Mucosa of descending colon (tissue), 3 donors: ENCODE data around the gene ROBO1. TPM values are rescaled to one million over a fixed set of nuclear protein-coding genes. Genes with fewer than 3 reads are reported as not detected.

Source experiments
- ATAC-seq: fragments of 200-7000 bp; cut with Tn5 transposase; one replicate; pipeline ENCODE4 v1.9.1; 2020; ENCODE audit warnings: mild to moderate bottlenecking, moderate library complexity
- DNase-seq, 3 donors: peaks; one replicate each; pipeline ENCODE4 v3.0.0-alpha.2; 2020
- H3K36me3 ChIP-seq: fragments of 200-600 bp; one replicate; pipeline ENCODE4 v1.8.0; 2021; ENCODE audit warnings: low read depth, mild to moderate bottlenecking
- H3K4me1 ChIP-seq: fragments of 200-600 bp; one replicate; pipeline ENCODE4 v1.8.0; 2021; ENCODE audit warnings: low read depth, mild to moderate bottlenecking
- H3K4me3 ChIP-seq: fragments of 200-600 bp; one replicate; pipeline ENCODE4 v1.8.0; 2021; ENCODE audit warnings: mild to moderate bottlenecking
- H3K9me3 ChIP-seq: fragments of 200-600 bp; one replicate; pipeline ENCODE4 v1.8.0; 2021; ENCODE audit warnings: mild to moderate bottlenecking
- CTCF ChIP-seq: fragments of 200-600 bp; IDR thresholded peaks from one replicate; pipeline ENCODE4 v1.8.0; 2022; ENCODE audit warnings: antibody characterized with exemption, mild to moderate bottlenecking
- intact Hi-C, 2 donors: fragments of 100-400 bp; cut with DNase I in 1 of 2; cut with micrococcal nuclease in 1 of 2; formaldehyde crosslinking; loops; one replicate each; pipeline versions ENCODE4 v1.11.0 to v1.11.1; 2022; cut with DNase I, micrococcal nuclease
- total RNA-seq, 3 donors: library from RNA; stranded (reverse); fragmentation: NEBNext Ultra II Directional in 2 of 3; extraction: Animal tissue kit (Norgen Biotek cat#: 25700) in 2 of 3; gene quantifications; one replicate each; pipeline versions ENCODE4 v1.2.1 to v1.2.4, GENCODE V29; 2021 to 2023
- donor health status: DM: no; HTN: no; CAD: no; lungs with moderate emphysema.
- donor health status: DM: no; HTN: no; CAD: no.
- donor health status: DM: no; HTN: yes; CAD: no.

The ROBO1 gene
- total RNA-seq, 3 donors from 2014 or later, result 4.3 to 22.7 (median 10.1) TPM

- no peak for TF ChIP-seq CTCF
- DNase-seq (no peak), ATAC-seq (no peak)
- intact Hi-C loops, result no loop called here
- no peak overlapping the region for H3K4me3 ChIP-seq
- H3K9me3 ChIP-seq, result no peaks in the 10 kb centered on the region
- no peaks in the 10 kb centered on the region for H3K36me3 ChIP-seq
- H3K4me1 ChIP-seq, result no peaks in the 10 kb centered on the region
Observed at GRCh38 chr3:78606756-78607155, 1161.0 kb downstream of the ROBO1 start.

GRCh38 chr3:78605178-78605577, 1162.6 kb downstream of the ROBO1 start:
- DNase-seq (no peak), ATAC-seq (no peak)
- H3K4me3 ChIP-seq, result no peak overlapping the region
- intact Hi-C loops, result no loop called here
- no peaks in the 10 kb centered on the region for H3K4me1 ChIP-seq
- no peaks in the 10 kb centered on the region for H3K36me3 ChIP-seq
- H3K9me3 ChIP-seq, result no peaks in the 10 kb centered on the region
- no peak for TF ChIP-seq CTCF

- intact Hi-C loops, result no loop called here
- Histone ChIP-seq H3K9me3 (no peaks in the 10 kb centered on the region), H3K4me1 (no peaks in the 10 kb centered on the region), H3K4me3 (no peak overlapping the region), H3K36me3 (no peaks in the 10 kb centered on the region)
- DNase-seq (no peak), ATAC-seq (no peak)
- TF ChIP-seq CTCF, result no peak
Observed at GRCh38 chr3:78604341-78604740, 1163.5 kb downstream of the ROBO1 start.

- DNase-seq (no peak), ATAC-seq (no peak)
- Histone ChIP-seq H3K4me3 (no peak overlapping the region), H3K4me1 (no peaks in the 10 kb centered on the region), H3K36me3 (no peaks in the 10 kb centered on the region), H3K9me3 (no peaks in the 10 kb centered on the region)
- TF ChIP-seq CTCF, result no peak
- intact Hi-C loops, result no loop called here
Observed at GRCh38 chr3:78601249-78601648, 1166.5 kb downstream of the ROBO1 start.

GRCh38 chr3:78589778-78590177, 1178.0 kb downstream of the ROBO1 start:
- H3K9me3 ChIP-seq, result no peaks in the 10 kb centered on the region
- no peak overlapping the region for H3K4me3 ChIP-seq
- ATAC-seq (no peak), DNase-seq (no peak)
- intact Hi-C loops, result no loop called here
- H3K36me3 ChIP-seq, result no peaks in the 10 kb centered on the region
- no peaks in the 10 kb centered on the region for H3K4me1 ChIP-seq
- TF ChIP-seq CTCF, result no peak
